LNCaP clone FGC (cell line): Measurements from ENCODE around the gene KLK7.
"Not testable (repeated sequence)": the region's sequence is repeated elsewhere in the genome, so short reads cannot be mapped to it uniquely, and the experiment has no call there.

Experiments used
- DNase-seq: peaks from one replicate; pipeline ENCODE4 v3.0.0-alpha.2; 2011; ENCODE audit warnings: low read depth
- H3K4me3 ChIP-seq: 2 replicates; pipeline ENCODE4 v1.5.1; 2011; ENCODE audit warnings: mild to moderate bottlenecking, low read depth, low read length, control low read depth
- TF ChIP-seq, protein P1 (sequence below): IDR thresholded peaks from 2 replicates; pipeline ENCODE4 v1.5.1; 2012; ENCODE audit warnings: mild to moderate bottlenecking; ENCODE audit not compliant: control insufficient read depth, insufficient read depth; ENCODE audit errors: extremely low read depth

KLK7 gene

DNA sequence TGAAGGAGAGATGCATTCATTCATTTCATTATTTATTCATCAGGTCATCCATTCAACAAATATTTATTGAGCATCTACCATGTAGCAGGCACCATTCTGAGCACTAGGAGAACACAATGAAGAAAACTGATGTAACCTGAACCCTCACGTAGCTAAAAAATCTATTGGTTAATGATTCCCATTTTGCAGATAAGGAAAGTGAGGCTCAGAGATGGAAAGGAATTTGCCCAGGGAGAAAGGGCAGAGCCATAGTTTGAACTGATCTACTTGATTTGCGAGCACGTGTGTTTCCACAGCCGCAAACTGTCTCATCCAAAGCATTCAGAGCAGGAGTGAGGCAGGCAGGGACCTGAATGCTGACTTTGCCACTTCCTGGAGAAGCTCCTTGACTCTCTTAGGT is 15.0 kb upstream of the KLK7 start:
- H3K4me3 ChIP-seq: no peak overlapping the region
- TF ChIP-seq, protein P1, sequence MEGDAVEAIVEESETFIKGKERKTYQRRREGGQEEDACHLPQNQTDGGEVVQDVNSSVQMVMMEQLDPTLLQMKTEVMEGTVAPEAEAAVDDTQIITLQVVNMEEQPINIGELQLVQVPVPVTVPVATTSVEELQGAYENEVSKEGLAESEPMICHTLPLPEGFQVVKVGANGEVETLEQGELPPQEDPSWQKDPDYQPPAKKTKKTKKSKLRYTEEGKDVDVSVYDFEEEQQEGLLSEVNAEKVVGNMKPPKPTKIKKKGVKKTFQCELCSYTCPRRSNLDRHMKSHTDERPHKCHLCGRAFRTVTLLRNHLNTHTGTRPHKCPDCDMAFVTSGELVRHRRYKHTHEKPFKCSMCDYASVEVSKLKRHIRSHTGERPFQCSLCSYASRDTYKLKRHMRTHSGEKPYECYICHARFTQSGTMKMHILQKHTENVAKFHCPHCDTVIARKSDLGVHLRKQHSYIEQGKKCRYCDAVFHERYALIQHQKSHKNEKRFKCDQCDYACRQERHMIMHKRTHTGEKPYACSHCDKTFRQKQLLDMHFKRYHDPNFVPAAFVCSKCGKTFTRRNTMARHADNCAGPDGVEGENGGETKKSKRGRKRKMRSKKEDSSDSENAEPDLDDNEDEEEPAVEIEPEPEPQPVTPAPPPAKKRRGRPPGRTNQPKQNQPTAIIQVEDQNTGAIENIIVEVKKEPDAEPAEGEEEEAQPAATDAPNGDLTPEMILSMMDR: no peak
- DNase-seq: no peak

DNA sequence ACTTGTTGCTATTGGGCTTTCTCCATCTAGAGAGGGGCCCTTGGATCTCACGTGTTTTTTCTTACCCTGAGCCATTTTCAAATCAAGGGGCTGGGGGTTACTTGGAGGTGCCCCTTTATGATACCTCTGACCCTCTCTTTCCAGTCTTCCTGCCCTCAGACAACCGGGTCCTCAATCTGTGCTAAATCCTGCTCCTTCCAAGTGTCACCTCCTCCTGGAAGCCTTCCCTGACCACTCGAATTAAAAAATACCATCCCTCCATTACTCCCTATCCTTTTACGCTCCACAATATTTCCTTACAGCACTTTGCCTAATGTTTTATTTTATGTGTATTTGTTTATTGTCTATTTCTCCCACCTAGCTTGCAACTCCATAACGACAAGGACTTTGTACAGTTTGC is 14.3 kb upstream of the KLK7 start:
- TF ChIP-seq, protein P1: no peak
- no peak overlapping the region for H3K4me3 ChIP-seq
- no peak for DNase-seq

DNA sequence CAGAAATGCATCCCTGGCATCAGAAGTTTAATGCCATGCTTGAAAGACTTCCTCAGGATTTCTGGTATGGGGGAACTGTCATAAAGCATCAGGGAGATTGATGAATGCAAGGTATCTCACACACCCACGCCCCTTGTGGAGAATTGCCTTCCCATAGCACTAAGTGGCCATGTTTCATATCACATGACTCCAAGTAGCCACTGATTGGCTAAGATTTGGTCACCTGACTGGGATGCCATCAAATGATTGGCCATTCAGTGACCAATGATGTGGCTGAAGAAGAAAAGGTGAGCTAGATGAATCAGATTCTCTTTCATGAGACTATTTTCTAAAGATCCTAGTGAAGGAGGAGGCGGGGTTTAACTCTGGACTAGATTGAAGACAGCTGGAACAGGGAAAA is 10.4 kb upstream of the KLK7 start:
- TF ChIP-seq, protein P1: no peak
- no peak overlapping the region for H3K4me3 ChIP-seq
- no peak for DNase-seq

DNA sequence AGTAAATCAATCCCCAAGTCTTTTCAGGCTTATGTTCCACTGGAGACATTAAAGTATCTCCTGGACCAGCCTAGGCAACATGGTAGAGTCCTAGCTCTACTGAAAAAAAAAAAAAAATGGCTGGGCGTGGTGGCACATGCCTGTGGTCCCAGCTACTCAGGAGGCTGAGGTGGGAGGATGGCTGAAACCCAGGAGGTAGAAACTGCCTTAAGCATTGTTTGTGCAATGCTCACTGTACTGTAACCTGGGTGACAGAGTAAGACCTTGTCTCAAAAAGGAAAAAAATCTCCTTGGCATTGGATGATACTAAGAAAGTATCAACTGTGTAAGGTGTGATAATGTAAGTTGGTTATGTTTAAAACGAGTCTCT is 8.9 kb upstream of the KLK7 start:
- H3K4me3 ChIP-seq: no peak overlapping the region
- TF ChIP-seq, protein P1: no peak
- DNase-seq: no peak

DNA sequence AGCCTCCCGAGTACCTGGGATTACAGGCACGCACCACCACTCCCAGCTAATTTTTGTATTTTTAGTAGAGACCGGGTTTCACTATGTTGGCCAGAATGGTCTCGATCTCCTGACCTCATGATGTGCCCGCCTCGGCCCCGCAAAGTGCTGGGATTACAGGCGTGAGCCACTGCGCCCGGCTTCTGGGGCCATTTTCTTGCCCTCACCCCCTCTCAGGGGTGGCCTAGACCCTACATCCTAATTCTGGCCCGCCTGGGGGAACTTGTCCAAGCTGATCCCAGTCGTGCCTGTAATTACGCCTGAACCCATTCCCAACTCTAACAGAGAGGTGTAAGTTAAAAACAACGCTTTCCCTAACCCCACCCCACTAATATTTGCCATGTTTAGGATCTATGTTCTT is 699 bp upstream of the KLK7 start:
- not testable (repeated sequence) for H3K4me3 ChIP-seq, DNase-seq

DNA sequence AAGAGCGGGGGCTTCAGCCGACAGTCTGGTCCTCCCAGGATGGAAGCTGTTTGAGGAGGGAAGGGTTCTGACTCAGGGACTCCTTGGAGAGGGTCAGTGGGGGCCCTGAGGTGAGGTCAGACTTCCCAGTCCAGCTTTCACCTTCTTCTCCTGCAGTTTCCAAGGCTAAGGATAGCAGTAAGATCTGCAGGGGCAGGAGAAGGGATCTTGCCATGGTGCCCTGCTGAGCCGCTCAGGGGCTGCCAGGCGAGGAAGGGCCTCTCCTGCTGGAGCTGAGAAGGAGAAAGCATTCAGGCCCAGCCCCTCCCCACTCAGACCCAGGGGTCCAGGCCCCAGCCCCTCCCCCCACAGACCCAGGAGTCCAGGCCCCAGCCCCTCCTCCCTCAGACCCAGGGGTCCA is 1.5 kb downstream of the KLK7 start:
- no peak overlapping the region for H3K4me3 ChIP-seq
- TF ChIP-seq, protein P1: no peak

DNA sequence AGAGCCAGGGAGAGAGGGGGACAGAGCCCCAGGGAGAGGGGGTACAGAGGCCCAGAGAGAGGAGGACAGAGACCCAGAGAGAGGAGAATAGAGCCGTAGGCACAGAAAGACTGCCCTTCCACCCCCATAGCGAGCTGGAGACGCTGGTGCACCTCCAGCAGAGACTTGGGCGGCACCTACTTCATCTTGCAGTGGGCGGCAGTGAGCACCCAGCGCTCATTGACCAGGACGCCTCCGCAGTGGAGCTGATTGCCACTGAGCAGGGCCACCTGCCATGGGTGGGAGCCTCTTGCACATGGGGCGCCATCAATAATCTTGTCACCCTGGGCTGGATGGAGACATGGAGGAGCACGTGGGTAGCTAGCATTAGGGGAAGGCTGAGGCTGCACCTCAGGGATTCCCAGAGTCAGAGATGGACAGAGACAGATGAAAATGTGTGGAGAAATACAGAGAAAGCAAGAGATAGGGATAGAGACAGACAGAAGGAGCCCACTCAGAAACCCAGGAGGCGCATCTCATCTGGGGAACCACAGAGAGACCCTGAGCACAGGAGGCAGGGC is 2.0 kb downstream of the KLK7 start:
- H3K4me3 ChIP-seq: no peak overlapping the region
- TF ChIP-seq, protein P1: no peak
- no peak for DNase-seq

More for the DNA sequence above, 1.5 kb downstream of the KLK7 start:
- no peak for DNase-seq
